IPS DF 6.9 (cell line): ENCODE measurements around the gene GABRA5.

Source experiments
- DNase-seq: peaks from one replicate; pipeline ENCODE4 v3.0.0-alpha.2; 2013; ENCODE audit warnings: low read depth, low spot score
- H3K27ac ChIP-seq: one replicate; pipeline ENCODE4 v1.5.1; 2013; ENCODE audit warnings: low read length, control low read depth
- H3K27me3 ChIP-seq: 2 replicates; pipeline ENCODE4 v1.6.1; 2013; ENCODE audit warnings: mild to moderate bottlenecking, low read length; ENCODE audit not compliant: control insufficient read depth, insufficient read depth
- H3K36me3 ChIP-seq: 2 replicates; pipeline ENCODE4 v1.6.1; 2013; ENCODE audit warnings: low read length; ENCODE audit not compliant: control insufficient read depth, insufficient read depth
- H3K4me1 ChIP-seq: 2 replicates; pipeline ENCODE4 v1.6.1; 2013; ENCODE audit warnings: low read length; ENCODE audit not compliant: control insufficient read depth, insufficient read depth
- H3K4me3 ChIP-seq: 2 replicates; pipeline ENCODE4 v1.5.1; 2013; ENCODE audit warnings: mild to moderate bottlenecking, low read length
- H3K9me3 ChIP-seq: 2 replicates; pipeline ENCODE4 v1.6.1; 2013; ENCODE audit warnings: low read length, inconsistent platforms; ENCODE audit not compliant: control insufficient read depth, insufficient read depth
- WGBS: extraction: QIAGEN DNeasy Blood & Tissue Kit; methylation state at CpG from one replicate; pipeline ENCODE4 v1.1.7; 2013; ENCODE audit warnings: mixed read lengths, missing lambda C conversion rate; ENCODE audit not compliant: insufficient read length, insufficient coverage; 5-methylcytosine and 5-hydroxymethylcytosine counted together

The GABRA5 gene

GRCh38 chr15:26875476-26875850, 8.6 kb downstream of the GABRA5 start:
- DNase-seq, result no peak
- Histone ChIP-seq H3K4me1 (no peaks in the 10 kb centered on the region; the same call in 1 of the 2 replicates), H3K4me3 (no peak overlapping the region), H3K27me3 (no peaks in the 10 kb centered on the region), H3K9me3 (no peaks in the 10 kb centered on the region), H3K27ac (no peak overlapping the region), H3K36me3 (no peaks in the 10 kb centered on the region)
- no CpG with 5 or more reads among the region's 8 CpGs for WGBS

- no peak for DNase-seq
- Histone ChIP-seq H3K36me3 (no peaks in the 10 kb centered on the region), H3K4me1 (no peaks in the 10 kb centered on the region; the same call in 1 of the 2 replicates), H3K9me3 (no peaks in the 10 kb centered on the region), H3K27me3 (no peaks in the 10 kb centered on the region), H3K27ac (no peak overlapping the region), H3K4me3 (no peak overlapping the region)
- no CpG with 5 or more reads among the region's 10 CpGs for WGBS
Measured at GRCh38 chr15:26877831-26878230, 11.0 kb downstream of the GABRA5 start.

- DNase-seq, result no peak
- H3K4me1 ChIP-seq, result no peaks in the 10 kb centered on the region; the same call in 1 of the 2 replicates
- no peaks in the 10 kb centered on the region for H3K27me3 ChIP-seq
- H3K27ac ChIP-seq, result no peak overlapping the region
- no peak overlapping the region for H3K4me3 ChIP-seq
- no CpG with 5 or more reads among the region's 2 CpGs for WGBS
- no peaks in the 10 kb centered on the region for H3K36me3 ChIP-seq
- no peaks in the 10 kb centered on the region for H3K9me3 ChIP-seq
Measured at GRCh38 chr15:26879706-26880105, 12.8 kb downstream of the GABRA5 start.

GRCh38 chr15:26882112-26882511, 15.2 kb downstream of the GABRA5 start:
- Histone ChIP-seq H3K4me1 (no peaks in the 10 kb centered on the region; the same call in 1 of the 2 replicates), H3K27me3 (no peaks in the 10 kb centered on the region), H3K9me3 (no peaks in the 10 kb centered on the region), H3K4me3 (no peak overlapping the region), H3K36me3 (no peaks in the 10 kb centered on the region), H3K27ac (no peak overlapping the region)
- DNase-seq, result no peak
- no CpG with 5 or more reads among the region's 9 CpGs for WGBS

- Histone ChIP-seq H3K27ac (no peak overlapping the region), H3K4me3 (no peak overlapping the region), H3K36me3 (no peaks in the 10 kb centered on the region), H3K4me1 (no peaks in the 10 kb centered on the region; the same call in 1 of the 2 replicates), H3K27me3 (no peaks in the 10 kb centered on the region), H3K9me3 (no peaks in the 10 kb centered on the region)
- no peak for DNase-seq
- no CpG with 5 or more reads among the region's 35 CpGs for WGBS
Measured at GRCh38 chr15:26882616-26883365, 15.9 kb downstream of the GABRA5 start.

GRCh38 chr15:26883466-26883865, 16.6 kb downstream of the GABRA5 start:
- no CpG with 5 or more reads among the region's 32 CpGs for WGBS
- H3K9me3 ChIP-seq, result no peaks in the 10 kb centered on the region
- H3K27ac ChIP-seq, result no peak overlapping the region
- H3K36me3 ChIP-seq, result no peaks in the 10 kb centered on the region
- H3K4me3 ChIP-seq, result no peak overlapping the region
- DNase-seq, result no peak
- no peaks in the 10 kb centered on the region for H3K27me3 ChIP-seq
- H3K4me1 ChIP-seq, result no peaks in the 10 kb centered on the region; the same call in 1 of the 2 replicates

DNA sequence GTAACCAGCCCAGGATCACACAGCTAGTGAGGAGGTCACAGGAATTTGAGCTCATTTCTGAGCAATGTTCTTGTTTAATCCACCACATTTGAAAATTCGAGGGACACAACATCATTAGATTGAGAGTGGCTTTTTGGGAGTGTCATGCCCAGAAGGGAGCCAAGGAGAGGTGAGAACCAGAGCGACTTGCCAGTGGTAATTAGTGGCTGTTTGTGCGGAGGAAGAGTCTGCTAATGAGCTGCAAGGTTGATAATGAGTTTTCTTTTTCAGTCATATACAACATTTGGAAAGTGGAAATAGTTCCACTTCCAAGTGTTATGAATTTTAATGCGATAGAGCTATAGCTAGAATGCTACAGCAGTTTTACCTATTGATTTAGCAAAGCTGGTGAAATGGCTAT, 19.7 kb downstream of the GABRA5 start:
- no peak overlapping the region for H3K4me3 ChIP-seq
- no CpG with 5 or more reads among the region's 4 CpGs for WGBS
- DNase-seq, result no peak

GRCh38 chr15:26887926-26888666, 21.2 kb downstream of the GABRA5 start:
- H3K27ac ChIP-seq, result no peak overlapping the region

More for the DNA sequence above, 19.7 kb downstream of the GABRA5 start:
- no peaks in the 10 kb centered on the region for H3K36me3 ChIP-seq
- no peak overlapping the region for H3K27ac ChIP-seq
- no peaks in the 10 kb centered on the region for H3K27me3 ChIP-seq
- no peaks in the 10 kb centered on the region for H3K9me3 ChIP-seq
- no peaks in the 10 kb centered on the region; the same call in 1 of the 2 replicates for H3K4me1 ChIP-seq

GRCh38 chr15:26888761-26889160, 21.9 kb downstream of the GABRA5 start:
- Histone ChIP-seq H3K9me3 (no peaks in the 10 kb centered on the region), H3K27me3 (no peaks in the 10 kb centered on the region), H3K4me3 (no peak overlapping the region), H3K36me3 (no peaks in the 10 kb centered on the region), H3K27ac (no peak overlapping the region), H3K4me1 (no peaks in the 10 kb centered on the region)
- DNase-seq, result no peak
- WGBS, result no CpG with 5 or more reads among the region's 8 CpGs

More at GRCh38 chr15:26887926-26888666, 21.2 kb downstream of the GABRA5 start:
- no peaks in the 10 kb centered on the region for H3K36me3 ChIP-seq
- no peaks in the 10 kb centered on the region for H3K27me3 ChIP-seq
- no CpG with 5 or more reads among the region's 7 CpGs for WGBS
- H3K4me1 ChIP-seq, result no peaks in the 10 kb centered on the region
- no peaks in the 10 kb centered on the region for H3K9me3 ChIP-seq
- no peak for DNase-seq
- H3K4me3 ChIP-seq, result no peak overlapping the region

DNA sequence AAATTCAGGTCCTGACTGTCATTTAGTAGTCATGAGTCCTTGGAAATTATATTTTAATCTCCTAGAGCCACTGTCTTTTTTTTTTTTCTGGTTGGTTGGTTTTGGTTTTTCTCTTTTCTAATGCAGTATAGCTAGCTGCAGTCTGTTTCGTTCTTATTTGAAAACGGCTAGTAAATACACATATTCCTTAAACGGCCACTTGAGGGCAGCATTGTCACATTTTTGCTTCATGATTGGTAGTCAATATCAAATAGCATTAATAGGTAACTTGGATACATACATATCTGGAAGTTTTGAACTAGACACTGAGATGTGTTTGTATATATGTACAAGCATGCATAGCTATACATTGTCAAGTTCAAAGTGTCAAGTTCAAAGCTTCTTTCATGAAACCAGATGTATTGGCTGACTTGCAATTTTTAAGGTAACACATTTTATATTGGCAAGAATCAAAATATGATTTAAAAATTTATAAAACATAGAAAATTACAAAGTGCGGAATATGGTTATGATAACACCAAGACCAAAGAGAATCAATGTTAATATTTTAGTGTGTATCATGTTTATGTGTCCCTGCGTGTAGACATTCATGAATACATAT, 22.5 kb downstream of the GABRA5 start:
- H3K27ac ChIP-seq, result no peak overlapping the region
- no peaks in the 10 kb centered on the region for H3K9me3 ChIP-seq
- WGBS, result no CpG with 5 or more reads among the region's 5 CpGs
- no peak overlapping the region for H3K4me3 ChIP-seq
- no peaks in the 10 kb centered on the region for H3K36me3 ChIP-seq
- no peaks in the 10 kb centered on the region for H3K27me3 ChIP-seq
- no peak for DNase-seq
- H3K4me1 ChIP-seq, result no peaks in the 10 kb centered on the region
